GM23248 (cell line): Measurements from ENCODE around the gene AGAP6.
"Not testable (repeated sequence)": the region's sequence is repeated elsewhere in the genome, so short reads cannot be mapped to it uniquely, and the experiment has no call there.

Experiments
- EZH2 ChIP-seq: fragments of 200-600 bp; sonication (generic); IDR thresholded peaks from 2 replicates; pipeline ENCODE4 v1.6.1; 2018; ENCODE audit warnings: antibody characterized with exemption, mild to moderate bottlenecking; ENCODE audit not compliant: insufficient read depth, poor library complexity, severe bottlenecking
- EZH2phosphoT487 ChIP-seq: fragments of 200-600 bp; sonication (generic); IDR thresholded peaks from 2 replicates; pipeline ENCODE4 v1.6.1; 2018; ENCODE audit warnings: antibody characterized with exemption, moderate library complexity, mild to moderate bottlenecking, low read depth; ENCODE audit not compliant: insufficient read depth

DNA sequence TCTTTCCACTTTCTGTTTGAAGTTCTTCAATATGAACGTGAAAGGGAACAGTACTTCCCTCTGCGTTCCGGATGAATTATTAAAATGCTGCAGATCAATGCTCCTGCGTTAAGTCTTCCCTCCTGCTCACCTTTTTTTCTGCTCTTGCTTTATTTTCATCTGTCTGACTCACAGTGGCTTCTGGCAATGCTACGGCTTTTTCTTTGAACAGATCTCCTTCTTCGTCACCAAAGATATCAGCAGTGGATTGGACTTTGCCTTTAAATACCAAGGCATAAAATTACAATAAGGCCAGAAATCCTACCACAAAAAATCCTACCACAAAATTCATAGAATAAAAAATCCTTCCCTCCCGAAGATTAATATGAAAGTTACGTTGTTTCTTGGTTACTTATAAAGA, 68.4 kb downstream of the AGAP6 start:
- TF ChIP-seq EZH2, EZH2phosphoT487: not testable (repeated sequence)
